Bone marrow (tissue), 2 donors: ENCODE results near the gene PHACTR4.
A peak's percentile ranks its signal among the peaks of the same experiment; 100 is the strongest.
"Not testable (repeated sequence)": the region's sequence is repeated elsewhere in the genome, so short reads cannot be mapped to it uniquely, and the experiment has no call there.

Source experiments
- DNase-seq, 2 donors: peaks; one replicate each; lab custom pipeline; 2025; lab: John Stamatoyannopoulos, UW

PHACTR4 gene

GRCh38 chr1:28369371-28370238 lies at the start of gene PHACTR4:
Gene PHACTR4 (plus strand): TSS chr1:28369740. CDS start chr1:28407448, 37,708 bp downstream.
- peak; percentile 62 to 76 for DNase-seq

GRCh38 chr1:28322194-28322593 lies 47.3 kb upstream of the PHACTR4 start:
- no peak for DNase-seq

GRCh38 chr1:28323720-28324119 lies 45.8 kb upstream of the PHACTR4 start:
- no peak for DNase-seq

- no peak for DNase-seq
Observed at GRCh38 chr1:28326515-28326914, 43.0 kb upstream of the PHACTR4 start.

DNA sequence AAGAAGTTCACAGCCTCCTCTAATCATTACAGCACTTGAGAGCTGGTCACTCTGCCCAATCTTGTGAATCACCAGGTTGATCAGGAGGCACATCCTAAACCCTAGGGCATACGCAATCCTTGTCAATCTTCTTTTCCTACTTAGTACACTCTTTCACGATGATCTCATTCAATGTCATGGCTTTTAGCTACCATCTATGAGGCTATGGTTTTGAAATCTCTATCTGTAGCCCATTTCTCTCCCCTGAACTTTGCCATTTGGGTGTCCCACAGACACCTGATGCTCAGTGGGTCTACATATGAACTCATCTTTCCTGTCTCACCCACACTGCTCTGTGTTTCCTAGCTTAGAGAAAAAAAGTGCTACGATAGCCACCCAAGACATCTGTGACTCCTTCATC lies 42.6 kb upstream of the PHACTR4 start:
- DNase-seq, result no peak

GRCh38 chr1:28327431-28327830 lies 42.1 kb upstream of the PHACTR4 start:
- not testable (repeated sequence) for DNase-seq

DNA sequence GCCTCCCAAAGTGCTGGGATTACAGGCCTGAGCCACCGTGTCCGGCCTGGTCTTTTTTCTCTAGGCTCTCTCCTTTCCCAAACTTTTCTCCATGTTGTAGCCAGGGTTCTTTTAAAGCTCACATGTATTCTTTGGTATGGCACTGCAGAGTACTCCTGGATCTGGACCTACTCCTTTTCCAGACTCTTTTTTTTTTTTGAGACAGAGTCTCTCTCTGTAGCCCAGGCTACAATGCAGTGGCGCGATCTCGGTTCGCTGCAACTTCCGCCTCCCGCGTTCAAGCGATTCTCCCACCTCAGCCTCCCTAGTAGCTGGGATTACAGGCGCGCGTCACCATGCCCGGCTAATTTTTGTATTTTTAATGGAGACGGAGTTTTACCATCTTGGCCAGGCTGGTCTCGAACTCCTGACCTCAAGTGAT lies 41.3 kb upstream of the PHACTR4 start:
- DNase-seq, result no peak

- DNase-seq, result peak in 1 of 2 donors; percentile 41
Observed at GRCh38 chr1:28329395-28330153, 40.0 kb upstream of the PHACTR4 start.

- DNase-seq, result no peak
Observed at GRCh38 chr1:28338897-28339296, 30.6 kb upstream of the PHACTR4 start.

GRCh38 chr1:28339551-28339950 lies 30.0 kb upstream of the PHACTR4 start:
- DNase-seq, result no peak

DNA sequence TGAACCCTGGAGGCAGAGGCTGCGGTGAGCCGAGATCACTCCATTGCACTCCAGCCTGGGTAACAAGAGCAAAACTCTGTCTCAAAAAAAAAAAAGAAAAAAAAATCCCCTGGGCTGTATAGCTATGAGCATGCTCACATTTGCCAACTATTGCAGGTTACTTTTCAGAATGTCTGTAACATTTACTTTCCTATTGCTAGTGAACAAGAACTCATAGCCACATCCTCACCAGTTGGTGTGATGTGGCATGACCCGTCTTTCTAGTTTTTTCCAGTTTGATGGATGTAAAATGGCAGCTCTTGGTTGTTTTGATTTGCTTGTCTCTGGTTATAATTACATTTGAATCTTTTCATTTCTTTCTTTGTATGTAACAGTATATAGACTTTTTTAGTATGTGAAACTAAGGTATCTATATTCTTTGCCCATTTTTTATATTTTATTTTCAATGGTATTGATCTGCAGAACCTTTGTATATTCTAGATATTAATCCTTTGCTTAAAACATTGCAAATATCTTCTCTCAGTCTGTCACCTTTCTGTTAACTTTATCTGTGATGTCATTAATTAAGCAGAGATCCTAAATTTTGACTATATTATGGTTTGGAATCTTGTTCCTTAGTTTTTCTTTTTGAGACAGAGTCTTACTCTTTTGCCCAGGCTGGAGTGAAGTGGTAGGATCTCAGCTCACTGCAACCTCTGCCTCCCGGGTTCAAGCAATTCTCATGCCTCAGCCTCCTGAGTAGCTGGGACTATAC lies 29.1 kb upstream of the PHACTR4 start:
- DNase-seq, result no peak

DNA sequence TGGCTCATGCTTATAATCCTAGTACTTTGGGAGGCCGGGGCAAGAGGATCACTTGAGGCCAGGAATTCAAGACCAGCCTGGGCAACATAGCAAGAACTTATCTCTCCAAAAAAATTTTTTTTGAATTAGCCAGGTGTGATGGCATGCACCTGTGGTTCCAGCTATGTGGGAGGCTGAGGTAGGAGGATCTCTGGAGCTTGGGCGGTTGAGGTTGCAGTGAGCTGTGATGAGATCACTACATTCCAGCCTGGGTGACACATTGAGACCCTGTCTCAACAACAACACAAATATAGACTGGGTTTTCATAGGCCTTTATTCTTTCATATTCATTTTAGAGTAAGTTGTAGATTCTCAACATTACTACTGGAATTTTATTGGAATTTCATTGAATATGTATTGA lies 27.9 kb upstream of the PHACTR4 start:
- no peak for DNase-seq

DNA sequence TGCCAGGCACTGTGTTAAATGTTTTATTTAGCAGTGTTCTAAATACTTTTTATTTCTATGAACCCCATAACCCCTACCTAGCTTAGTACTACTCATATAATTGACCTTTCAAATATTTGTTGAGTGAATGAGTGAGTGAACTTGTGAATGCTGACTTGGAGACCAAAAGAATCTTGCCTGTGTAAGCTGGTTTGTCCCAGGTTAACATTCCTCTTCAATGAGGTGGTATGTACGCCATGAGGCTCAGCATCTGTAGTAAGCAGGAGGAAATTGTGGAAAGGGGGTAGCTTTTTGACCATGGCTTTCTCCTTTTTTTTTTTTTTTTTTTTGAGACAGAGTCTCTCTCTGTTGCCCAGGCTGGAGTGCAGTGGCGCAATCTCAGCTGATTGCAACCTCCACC lies 26.1 kb upstream of the PHACTR4 start:
- DNase-seq, result no peak

GRCh38 chr1:28353248-28353810 lies 16.2 kb upstream of the PHACTR4 start:
- not testable (repeated sequence) for DNase-seq

DNA sequence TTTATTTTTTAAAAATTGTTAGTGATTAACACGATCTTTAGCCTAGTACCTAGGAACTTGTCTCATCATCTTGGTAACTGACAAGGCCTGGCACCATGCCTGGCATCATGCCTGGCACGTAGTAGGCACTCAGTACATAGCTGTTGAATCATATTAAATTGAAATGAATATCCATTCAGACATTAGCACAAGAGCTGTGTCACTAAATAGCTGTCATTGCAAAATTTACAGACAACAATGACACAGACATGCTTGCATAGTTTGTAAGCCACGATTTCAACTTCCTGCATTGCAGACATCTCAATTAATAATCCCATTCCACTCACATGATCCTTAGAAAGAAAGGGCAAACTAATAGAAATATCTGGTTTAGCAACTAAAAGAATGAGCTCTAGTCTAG lies 15.4 kb upstream of the PHACTR4 start:
- no peak for DNase-seq

DNA sequence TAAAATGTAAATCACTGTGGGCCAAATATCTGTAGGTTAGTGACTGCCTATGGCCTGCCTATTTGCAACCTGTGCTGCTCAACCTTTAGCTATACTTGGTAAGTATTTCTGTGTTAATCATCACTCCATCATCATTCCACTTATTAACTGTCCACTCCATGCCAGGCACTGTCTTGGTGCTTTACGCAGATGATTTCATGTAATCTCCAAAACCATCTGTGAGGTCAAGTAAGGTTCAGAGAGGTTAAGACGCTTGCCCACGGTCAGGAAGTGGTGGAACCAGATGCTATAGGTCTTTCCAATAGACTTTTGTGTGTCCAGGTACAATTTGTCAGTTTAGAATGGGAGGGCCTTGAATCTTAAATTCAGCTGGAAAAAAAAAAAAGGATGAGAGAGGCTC lies 10.8 kb upstream of the PHACTR4 start:
- DNase-seq, result no peak

DNA sequence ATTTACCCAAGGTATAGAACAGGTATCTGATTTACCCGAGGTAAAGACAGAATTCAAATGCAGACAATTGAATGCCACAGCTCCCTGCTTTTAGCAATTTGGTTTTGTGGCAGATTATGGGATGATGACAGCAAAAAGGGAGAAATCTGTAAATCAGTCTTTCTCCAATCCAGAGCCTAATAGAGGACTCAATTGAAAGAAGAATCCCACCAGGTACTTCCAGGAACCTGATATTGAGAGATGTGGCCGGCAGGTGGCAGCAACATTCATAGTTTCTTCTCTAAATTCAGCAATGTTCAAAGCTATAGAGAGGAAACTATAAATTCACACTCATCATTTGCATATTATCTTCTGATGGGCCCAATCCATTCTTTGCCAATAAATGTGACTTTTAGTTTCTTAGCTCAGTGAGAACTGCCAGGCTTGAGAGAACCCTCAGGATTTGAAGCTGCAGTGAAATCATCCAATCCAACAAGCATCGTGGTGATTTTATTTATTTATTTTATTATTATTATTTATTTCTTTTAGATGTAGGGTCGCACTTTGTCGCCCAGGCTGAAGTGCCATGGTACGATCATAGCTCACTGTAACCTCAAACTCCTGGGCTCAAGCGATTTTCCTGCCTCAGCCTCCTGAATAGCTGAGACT lies 9.8 kb upstream of the PHACTR4 start:
- peak; percentile 3 to 19 for DNase-seq

GRCh38 chr1:28364888-28365287 lies 4.7 kb upstream of the PHACTR4 start:
- no peak for DNase-seq

- DNase-seq, result no peak
Observed at GRCh38 chr1:28365864-28366263, 3.7 kb upstream of the PHACTR4 start.

DNA sequence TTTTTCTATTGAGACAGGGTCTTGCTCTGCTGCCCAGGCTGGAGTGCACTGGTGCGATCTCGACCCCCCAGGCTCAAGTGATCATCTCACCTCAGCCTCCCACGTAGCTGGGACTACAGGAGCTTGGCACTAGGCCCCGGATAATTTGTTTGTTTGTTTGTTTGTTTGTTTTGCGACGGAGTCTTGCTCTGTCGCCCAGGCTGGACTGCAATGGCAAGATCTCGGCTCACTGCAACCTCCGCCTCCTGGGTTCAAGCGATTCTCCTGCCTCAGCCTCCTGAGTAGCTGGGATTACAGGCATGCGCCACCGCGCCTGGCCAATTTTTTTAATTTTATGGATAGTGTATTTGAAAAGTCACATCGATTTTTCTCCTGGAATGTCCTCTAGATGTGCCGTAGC lies 932 bp upstream of the PHACTR4 start:
- not testable (repeated sequence) for DNase-seq

DNA sequence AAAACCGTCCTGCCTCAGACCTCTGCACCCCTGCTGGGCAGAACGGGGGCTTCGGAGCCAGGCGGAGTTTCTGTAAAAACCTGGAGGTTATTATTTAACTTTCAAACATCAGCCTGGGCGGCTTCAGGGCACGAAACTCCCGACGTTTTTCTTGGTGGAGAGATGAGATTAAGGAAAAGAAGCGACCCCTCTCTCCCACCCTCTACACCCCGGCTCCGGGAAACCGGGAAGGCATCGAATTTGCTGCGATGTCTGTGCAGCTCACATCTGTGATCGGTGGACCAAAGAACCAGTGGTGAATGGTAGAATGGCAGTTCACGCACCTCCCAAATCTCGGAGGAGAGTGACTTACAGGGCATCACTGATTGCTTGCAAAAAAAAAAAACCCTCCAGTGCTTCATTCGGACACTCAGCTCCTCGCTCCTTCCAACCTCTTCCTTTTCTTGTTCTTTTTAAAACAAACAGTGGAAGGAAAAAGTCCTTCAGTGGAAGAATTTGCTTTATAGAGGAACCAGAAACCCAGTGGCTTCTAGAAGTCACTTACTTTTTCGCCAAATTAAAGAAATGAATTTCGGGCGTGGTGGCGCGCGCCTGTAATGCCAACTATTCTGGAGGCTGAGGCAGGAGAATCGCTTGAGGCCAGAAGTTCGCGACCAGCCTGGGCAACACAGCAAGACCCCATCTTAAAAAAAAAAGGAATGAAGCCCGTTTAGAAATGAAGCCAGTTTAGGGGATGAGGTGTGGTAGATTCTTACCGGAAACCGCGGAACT lies 884 bp downstream of the PHACTR4 start:
- DNase-seq, result peak in 1 of 2 donors; percentile 48
